Measurements from ENCODE around the gene GNB1.
"Not testable (repeated sequence)": the region's sequence is repeated elsewhere in the genome, so short reads cannot be mapped to it uniquely, and the experiment has no call there.

Gene GNB1

DNA sequence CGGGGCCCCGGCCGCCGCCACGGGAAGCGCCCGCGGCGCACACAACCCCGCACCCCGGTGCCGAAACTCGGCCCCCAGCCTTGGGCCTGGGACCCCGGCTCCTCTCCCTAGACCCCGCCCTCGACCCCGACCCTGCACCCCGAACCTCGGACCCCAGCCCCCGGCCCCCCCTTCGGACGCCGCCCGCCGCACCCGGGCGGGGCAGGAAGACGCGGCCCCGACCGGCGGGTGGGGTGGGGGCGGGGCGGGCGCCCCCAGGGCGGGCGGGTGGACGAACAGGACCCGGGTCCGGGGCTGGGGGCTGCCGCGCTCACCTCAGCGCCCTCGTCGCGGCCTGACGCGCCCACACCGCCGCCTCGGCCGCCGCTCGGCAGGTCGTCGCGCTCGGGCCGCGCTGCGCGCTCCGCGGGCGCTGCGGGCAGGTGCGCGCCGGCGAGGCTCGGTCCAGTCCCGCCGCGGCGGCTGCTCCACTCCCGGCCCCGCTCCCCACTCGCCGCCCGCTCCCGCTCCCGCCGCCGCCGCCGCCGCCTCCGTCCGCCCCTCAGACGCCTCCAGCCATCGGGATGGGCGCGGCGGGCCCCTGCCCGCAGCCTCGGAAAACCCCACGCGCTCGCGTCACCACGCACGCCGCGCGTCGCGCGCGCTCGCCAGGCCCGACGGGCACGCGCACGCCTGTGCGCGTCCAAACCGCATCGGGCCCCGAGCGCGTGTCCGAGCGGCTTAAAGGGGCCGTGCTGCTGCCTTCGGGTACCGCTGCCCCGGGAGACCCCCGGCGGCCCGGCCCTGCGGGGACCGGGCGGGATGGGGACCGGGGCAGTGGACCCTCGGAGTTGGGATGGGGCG lies at the start of gene GNB1:
Gene GNB1 (minus strand): TSS at position 582 of the 843 bp plus-strand sequence. CDS start 65,634 bp downstream, outside the sequence.
- peak; percentile 95 for DNase-seq (ENCODE audit: low spot score)

DNA sequence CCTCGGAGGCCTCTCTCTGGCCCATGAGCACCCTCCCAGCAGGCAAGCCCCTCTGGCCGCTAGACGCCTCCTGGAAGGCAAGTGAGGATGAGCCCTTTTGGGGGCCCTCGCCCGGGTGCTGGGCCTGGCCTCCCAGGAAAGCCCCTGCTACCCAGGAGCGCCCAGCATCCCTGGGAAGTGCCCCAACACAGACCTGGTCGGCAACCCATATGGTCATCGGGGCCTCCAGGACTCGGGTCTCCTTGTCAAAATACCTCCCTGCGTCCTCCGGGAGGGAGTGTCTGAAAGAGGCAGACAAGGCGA lies 49.2 kb upstream of the GNB1 start:
- DNase-seq (ENCODE audit: low spot score) = no peak

DNA sequence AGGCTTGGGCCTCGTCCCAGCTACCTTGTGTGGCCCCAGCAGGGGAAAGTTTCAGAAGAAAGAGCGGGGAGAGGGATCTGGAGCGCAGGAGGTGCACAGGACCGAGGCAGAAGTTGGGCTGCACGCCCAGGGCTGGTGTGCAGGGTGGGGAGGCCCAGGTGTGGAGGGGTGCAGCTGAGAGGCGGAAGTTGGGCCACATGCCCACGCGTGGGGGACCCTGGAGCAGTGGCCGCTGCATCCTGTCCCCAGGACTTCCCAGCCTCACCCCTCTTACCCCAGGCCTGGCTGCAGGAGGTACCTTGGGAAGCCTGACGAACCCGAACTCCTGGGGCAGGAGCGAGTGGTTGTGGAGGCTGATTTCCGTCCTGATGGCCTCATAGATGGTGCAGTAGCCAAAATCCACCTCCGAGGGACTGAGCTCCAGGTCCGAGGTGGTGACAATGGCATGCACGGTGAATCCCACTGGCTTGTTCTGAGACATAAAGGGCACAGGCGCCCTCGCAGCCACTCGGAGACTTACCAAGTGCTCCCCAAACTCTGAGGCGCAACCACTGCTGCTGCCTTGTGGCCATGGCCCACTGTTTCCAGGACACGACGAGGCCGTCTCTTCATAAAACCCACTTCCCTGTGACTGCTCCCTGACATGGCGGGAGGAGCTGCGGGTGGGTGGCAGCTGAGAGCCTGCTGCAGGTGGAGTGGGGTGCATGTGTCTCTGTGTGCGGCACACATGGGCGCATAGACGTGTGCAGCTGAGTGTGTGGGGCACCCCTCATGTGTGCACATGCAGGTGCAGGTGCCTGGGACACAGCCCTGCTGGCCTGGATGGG lies 48.6 kb upstream of the GNB1 start:
- no peak for DNase-seq (ENCODE audit: low spot score)

DNA sequence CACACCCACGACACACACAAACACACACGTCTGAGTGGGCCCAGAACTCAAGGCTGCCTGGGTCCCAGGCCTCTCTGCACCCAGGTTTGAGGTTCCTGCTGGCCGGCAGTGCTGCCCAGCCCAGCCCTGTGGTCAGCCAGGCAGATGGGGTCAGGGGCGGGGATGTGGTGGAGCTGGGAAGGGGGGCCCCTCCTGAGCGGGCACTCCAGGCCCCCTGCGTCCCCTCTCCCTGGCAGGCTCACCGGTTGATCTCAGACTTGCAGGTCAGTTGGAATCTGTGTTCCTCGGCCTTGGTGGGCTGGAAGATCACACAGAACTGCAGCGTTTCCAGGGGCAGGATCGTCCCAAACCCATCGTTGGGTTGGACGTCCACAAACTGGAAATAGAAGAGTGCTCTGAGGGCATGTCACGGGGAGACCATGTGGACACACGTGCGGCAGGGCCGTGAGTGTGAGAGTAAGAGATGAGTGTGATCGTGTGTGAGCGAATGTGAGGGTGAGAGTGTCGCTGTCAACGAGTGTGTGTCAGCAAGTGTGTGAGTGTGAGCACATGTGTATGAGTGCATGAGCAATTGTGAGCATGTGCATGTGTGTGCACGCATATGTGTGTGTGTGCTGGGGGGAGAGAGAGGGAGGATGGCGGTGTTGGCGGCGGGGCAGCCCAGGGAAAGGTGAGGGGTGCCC lies 47.9 kb upstream of the GNB1 start:
- DNase-seq (ENCODE audit: low spot score) = no peak

DNA sequence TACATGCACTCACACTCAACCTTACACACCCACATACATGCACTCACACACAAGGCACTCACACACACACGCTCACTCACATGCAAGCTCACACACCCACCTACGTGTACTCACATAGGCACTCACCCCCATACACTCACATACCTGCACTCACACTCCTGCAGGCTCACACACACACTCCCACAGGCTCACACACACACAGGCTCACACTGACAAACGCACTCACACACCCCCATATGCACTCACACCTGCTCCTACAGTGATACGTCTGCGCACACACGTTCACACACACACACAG lies 47.3 kb upstream of the GNB1 start:
- DNase-seq (ENCODE audit: low spot score) = no peak

DNA sequence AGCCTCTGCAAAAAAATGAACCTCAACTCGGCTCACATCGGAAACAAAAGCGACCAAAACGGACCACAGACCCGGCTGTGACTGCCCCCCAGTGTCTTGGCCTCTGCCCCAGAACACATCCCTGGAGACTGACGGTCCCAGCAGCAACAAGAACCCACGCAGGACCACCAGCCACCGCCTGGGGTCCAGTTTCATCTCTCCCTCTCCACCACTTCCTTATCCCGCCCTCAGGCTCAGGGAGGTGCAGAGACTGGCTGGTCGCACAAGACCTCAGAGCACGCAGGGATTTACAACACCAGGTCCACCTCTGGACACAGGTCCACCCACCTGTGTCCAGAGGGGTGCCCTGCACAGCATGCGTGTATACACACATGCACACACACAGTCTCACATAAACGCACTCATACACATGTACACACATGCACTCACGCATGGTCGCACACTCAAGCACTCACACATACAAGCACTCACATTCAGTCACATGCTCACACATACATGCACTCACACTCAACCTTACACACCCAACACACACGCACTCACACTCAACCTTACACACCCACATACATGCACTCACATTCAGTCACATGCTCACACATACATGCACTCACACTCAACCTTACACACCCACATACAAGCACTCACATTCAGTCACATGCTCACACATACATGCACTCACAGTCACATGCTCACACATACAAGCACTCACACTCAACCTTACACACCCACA lies 46.8 kb upstream of the GNB1 start:
- no peak for DNase-seq (ENCODE audit: low spot score)

DNA sequence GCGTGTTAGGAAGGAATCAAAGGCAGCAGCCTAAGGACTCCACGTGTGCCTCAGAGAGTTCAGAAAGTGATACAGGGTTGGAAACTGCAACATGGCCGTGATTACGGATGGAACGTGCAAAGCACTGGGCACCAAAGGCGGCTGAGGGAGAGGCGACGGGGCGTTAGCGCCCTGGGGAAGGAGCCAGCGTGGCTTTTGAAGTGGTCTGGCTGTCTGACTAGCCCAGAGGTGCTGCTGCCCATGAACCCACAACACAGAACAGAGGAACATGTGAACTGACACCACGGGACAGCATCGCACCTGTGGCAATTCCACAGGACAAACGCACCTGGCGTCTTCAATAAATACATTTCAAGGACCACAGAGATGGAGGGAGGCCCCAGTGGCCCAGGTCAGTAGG lies 46.2 kb upstream of the GNB1 start:
- no peak for DNase-seq (ENCODE audit: low spot score)

DNA sequence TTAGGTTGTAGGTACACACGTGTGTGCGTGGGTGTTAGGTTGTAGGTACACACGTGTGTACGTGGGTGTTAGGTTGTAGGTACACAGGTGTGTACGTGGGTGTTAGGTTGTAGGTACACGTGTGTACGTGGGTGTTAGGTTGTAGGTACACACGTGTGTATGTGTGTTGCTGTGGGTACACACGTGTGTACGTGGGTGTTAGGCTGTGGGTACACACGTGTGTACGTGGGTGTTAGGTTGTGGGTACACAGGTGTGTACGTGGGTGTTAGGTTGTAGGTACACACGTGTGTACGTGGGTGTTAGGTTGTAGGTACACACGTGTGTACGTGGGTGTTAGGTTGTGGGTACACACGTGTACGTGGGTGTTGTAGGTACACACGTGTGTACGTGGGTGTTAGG lies 44.0 kb upstream of the GNB1 start:
- DNase-seq (ENCODE audit: low spot score) = not testable (repeated sequence)

DNA sequence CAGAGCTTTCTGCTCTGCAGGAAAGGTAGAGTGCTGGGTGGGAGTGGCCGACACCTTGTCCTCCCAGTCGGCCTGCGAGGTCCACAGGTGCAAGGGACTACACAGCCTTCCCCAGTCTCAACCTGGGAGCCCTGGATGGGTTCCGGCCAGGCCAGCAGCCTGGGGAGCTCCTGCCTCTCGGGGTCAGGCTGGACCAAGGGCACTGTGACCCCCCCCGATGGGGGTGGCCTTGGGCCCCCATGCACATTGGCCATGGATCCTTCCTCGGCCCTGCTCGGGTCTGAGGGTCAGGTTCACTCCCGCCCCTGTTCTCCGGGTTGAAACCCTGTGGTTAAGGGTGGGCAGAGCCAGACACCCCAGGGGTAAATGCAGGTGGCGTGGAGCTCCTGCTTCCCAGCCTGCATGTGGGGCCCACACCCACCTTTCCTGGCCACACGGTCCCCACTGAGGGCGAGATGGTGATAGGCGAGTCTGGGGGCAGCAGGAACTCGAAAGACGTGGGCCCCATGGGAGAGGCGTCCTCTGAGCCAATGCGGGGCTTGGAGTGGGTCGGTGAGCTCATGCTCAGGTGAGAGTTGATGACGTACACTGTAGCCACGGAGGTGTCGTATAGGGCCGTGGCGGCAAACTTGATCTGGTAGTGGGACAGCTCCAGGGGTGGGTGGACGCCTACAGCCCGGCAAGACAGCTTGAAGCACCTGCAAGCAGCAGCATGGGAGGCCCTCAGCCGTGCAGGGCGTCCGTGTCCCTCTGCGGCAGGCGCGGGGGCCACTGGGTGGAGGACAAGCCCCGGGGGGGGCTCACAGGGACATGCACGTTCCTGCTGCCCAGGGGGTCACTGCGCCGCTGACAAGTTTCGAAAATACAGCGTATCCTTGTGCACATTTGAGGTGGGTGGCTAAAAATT lies 39.0 kb upstream of the GNB1 start:
- DNase-seq (ENCODE audit: low spot score) = peak; percentile 63

DNA sequence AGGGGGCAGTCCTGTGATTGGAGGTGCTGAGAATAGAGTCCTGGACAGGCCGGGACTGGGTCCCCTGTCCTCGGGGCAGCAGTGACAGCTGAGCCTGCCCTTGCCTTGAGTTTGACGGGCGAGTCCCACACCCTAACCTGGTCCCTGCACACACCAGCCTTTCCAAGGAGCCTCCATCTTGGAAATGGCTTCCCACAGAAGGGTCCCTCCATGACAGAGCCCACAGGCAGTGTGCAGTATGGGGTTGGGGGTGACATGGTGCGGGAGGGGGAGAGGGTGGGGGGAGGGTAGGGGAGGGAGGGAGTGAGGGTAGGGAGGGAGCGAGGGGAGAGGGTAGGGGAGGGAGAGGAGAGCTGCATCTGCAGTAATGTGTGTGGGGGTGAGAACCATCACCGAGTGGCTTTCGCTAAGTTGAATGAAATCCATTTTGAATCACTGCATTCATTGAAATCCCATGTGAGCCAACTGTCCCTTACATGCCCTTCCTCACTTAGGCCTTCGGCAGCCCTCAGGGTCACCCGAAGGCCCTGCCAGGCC lies 38.3 kb upstream of the GNB1 start:
- no peak for DNase-seq (ENCODE audit: low spot score)

DNA sequence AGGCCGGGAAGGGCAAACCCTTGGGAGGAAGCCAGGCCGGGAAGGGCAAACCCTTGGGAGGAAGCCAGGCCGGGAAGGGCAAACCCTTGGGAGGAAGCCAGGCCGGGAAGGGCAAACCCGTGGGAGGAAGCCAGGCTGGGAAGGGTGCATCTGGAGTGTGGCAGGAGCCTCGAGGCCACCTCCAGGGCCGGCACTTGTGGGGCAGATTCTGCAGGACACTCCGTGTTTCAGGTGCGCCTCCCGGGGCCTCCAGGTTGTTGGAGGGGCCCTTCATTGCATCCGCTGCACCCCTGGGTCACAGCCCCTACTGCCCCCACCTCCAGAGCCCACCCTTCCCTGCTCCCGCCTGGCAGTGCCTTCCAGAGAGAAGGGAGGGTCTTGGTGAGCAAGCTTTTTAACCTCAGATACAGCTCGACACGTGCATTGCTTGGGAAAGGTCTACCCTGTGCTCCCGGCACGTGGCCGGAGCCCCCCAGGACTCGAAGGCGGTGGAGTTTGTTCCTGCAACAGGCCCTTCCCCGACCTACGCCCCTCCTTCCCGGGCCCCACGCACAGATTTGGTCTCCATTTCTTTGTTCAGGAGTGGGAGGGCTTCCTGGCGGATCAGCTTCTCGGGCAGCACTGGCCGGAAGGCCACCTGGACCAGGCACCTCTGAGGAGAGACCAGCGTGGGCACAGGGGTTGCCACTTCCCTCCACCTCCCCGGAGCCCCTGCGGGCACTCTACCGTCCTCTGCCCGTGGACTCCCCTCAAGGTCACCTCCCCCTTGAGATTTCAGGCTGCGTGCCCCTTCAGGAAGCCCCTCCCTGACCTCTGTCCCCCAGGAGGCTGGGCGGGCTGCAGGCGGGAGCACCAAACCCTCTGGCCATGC lies 37.6 kb upstream of the GNB1 start:
- no peak for DNase-seq (ENCODE audit: low spot score)

DNA sequence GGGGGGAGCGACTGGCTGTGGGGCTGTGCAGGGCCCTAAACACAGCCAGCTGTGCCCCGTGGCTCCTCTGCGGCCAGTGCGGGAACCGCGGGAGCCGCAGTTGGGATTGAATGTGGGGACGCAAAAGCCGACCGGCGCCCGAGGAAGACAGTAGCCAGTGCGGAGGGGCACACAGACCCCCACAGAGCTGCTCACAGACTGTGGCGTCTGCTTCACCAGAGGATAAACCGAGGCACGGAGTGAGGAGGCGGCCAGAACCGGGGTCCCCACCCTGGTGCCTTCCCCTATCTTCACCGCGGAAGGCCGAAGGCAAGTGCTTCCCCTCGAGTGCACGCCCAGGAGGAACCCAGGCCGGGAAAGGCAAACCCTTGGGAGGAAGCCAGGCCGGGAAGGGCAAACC lies 36.9 kb upstream of the GNB1 start:
- no peak for DNase-seq (ENCODE audit: low spot score)

DNA sequence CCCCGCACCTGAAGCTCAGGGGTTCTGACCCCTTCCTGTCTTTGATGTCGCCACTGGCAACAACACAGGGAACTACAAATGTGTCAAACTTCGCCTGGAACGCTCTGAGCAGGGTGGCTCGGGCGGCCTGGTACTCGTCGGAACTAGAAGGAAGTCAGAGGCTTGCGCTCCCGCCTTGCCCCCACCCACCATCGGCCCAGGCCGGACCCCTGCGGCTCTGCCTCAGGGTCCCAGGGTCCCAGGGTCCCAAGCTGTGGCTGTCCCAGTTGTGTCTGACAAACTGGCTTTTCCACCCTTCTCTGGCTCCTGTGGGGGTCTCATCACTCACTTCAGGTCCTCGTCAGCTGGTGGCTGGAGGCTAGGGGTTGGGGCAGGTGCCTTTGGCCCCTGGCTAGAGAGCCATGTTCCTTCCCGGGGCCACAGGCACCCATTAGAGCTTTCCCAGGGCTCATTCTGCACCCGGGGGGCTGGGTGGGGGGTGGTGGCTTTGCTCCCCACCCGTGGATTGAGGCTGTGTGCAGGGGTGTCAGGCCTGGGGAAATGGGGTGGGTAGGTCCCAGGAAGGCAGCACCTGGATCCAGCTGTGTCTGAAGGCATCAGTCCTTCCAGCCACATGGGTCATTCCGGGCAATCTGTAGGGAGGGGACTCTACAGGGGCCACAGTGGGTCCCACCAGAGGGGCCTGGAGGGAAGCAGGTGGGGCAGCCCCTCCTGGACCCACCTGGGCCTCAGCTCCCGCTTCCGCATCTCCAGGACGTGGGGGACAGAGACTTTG lies 36.2 kb upstream of the GNB1 start:
- DNase-seq (ENCODE audit: low spot score) = no peak

DNA sequence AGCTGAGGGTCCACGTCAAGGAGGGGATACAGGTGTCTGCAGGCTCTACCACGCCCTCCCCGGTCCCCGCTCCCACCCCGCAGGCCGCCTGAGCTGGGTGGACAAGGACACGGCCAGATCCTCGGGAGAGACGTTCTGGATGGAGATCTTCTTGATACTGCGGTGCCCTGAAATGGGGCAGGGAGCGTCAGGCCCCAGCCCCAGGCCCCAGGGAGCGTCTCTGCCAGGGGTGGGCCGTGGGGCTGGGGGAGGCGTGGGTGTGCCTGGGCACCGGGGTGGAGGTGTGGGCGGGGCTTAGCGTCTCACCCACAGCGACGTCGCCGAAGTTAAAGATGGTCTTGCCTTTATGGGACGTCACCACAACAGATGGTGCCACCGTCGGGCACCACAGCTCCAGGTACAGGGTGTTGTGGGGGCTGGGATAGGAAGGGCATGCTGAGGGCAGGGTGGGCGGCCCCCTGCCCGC lies 35.5 kb upstream of the GNB1 start:
- no peak for DNase-seq (ENCODE audit: low spot score)

DNA sequence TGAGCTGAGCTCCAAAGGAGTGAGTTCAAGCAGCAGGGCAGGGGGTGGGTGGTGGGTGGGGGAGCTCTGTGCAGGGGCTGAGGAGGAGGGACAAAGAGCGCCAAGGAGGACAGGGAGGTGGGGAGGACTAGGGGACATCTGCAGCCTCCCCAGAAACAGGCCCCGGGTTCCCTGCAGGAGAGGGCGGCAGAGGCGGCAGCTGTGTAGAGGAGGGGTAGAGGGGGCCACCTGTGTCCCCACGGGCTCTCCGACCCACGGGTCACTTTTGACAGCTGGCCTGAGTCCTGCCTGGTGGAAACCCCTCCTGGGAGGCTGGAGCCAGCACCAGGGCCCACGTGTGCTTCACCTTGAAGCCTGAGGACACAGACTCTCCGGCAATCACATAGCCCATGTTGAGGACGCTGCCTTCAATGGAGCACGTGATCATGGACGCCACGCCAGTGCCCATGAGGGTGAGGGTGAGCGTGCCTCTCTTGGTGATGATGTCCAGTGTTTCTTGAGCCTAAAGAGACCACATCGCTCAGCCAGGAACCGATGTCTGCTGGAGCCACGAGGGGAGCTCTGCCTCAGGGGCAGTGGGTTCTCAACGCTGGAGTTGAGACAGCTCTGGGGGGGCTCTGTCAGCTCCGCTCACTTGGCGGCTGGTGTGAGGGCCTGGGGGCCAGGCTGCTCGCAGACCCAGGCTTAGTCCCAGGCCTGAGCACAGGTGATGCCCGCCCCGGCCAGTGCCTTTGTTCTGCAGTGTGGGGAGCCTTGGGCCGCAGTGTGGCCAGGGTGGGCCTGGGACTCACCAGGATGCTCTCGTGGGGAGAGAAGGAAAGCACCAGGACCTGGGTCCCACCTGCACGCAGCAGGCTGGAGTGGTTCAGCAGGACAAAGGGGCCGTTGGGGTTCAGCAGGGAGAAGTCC lies 34.8 kb upstream of the GNB1 start:
- DNase-seq (ENCODE audit: low spot score) = no peak

DNA sequence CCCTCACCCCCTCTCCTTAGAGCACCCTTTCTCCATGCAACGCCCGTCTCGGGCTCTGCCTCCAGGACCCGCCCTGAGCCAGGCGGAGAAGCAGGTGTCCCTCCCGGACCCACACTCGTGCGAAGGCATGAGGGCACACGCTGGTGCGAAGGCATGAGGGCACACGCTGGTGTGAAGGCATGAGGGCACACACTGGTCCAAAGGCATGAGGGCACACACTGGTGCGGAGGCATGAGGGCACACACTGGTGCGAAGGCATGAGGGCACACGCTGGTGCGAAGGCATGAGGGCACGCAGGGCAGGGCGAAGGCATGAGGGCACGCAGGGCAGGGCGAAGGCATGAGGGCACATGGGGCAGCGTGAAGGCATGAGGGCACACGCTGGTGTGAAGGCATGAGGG lies 34.0 kb upstream of the GNB1 start:
- no peak for DNase-seq (ENCODE audit: low spot score)

DNA sequence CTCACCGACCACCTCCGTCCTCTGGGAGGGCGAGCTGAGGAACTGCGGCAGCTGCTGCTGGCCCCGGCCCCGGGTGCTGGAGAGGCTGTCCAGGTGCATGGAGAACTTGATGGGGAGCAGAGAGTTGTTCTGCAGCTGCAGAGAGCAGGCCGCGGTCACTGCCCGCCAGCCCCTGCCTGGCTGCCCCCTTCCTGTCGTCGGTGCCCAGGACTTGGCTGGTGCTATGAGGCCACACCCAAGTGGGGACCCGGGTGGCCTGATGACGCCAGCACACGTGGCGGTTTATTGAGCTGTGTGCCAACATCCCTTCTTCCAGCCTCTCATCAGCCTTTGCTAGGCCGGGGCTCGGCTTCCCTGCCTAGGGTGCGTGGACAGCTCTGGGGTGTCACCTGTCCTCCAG lies 33.5 kb upstream of the GNB1 start:
- no peak for DNase-seq (ENCODE audit: low spot score)
